HepG2 (cell line): ENCODE results near the gene VAX1. TPM values are rescaled to one million over a fixed set of nuclear protein-coding genes. Genes with fewer than 3 reads are reported as not detected.

ENCODE experiments used
- BCL3 ChIP-seq: sonication (generic); formaldehyde crosslinking; IDR thresholded peaks from 2 replicates; pipeline ENCODE4 v1.5.1; 2020; ENCODE audit warnings: mild to moderate bottlenecking, missing genetic modification reagents, moderate library complexity
- BORCS8-MEF2B ChIP-seq: sonication (generic); formaldehyde crosslinking; IDR thresholded peaks from 2 replicates; pipeline ENCODE4 v1.8.0; 2022; ENCODE audit warnings: mild to moderate bottlenecking, missing genetic modification reagents
- STAT6 ChIP-seq: sonication (generic); formaldehyde crosslinking; IDR thresholded peaks from 2 replicates; pipeline ENCODE4 v1.4.0; 2020; ENCODE audit warnings: missing genetic modification reagents, mild to moderate bottlenecking, borderline replicate concordance
- ZBTB40 ChIP-seq, 2 experiments: fragments of 450-650 bp in 1 of 2; sonication (generic) in 1 of 2; formaldehyde crosslinking in 1 of 2; IDR thresholded peaks; 2 replicates each; pipeline versions ENCODE4 v1.6.1 to v1.8.0; 2016 to 2022; ENCODE audit warnings: antibody characterized with exemption in 1 of 2, mild to moderate bottlenecking in 1 of 2, missing genetic modification reagents in 1 of 2
- ZNF124 ChIP-seq: sonication (generic); formaldehyde crosslinking; IDR thresholded peaks from 2 replicates; pipeline ENCODE4 v1.4.0; 2020; ENCODE audit warnings: missing genetic modification reagents
- ZNF235 ChIP-seq: sonication (generic); formaldehyde crosslinking; IDR thresholded peaks from 2 replicates; pipeline ENCODE4 v1.8.1; 2023; ENCODE audit warnings: mild to moderate bottlenecking, missing genetic modification reagents, borderline replicate concordance
- ZNF563 ChIP-seq: sonication (generic); formaldehyde crosslinking; IDR thresholded peaks from 2 replicates; pipeline ENCODE4 v1.8.0; 2022; ENCODE audit warnings: mild to moderate bottlenecking, moderate library complexity, missing genetic modification reagents
- ZNF687 ChIP-seq: sonication (generic); formaldehyde crosslinking; IDR thresholded peaks from 2 replicates; pipeline ENCODE4 v1.5.1; 2020; ENCODE audit warnings: mild to moderate bottlenecking, missing genetic modification reagents, moderate library complexity
- ZNF766 ChIP-seq: sonication (generic); formaldehyde crosslinking; IDR thresholded peaks from 2 replicates; pipeline ENCODE4 v1.5.0; 2020; ENCODE audit warnings: missing genetic modification reagents, borderline replicate concordance
- polyA plus RNA-seq, 8 experiments: library from polyadenylated mRNA; depleted of rRNA in 3 of 8; stranded (reverse) in 7 of 8; unstranded in 1 of 8; fragments of >200 nt; fragmentation: Illumina TruSeq in 4 of 8; extraction: Trizol in 4 of 8; gene quantifications; 2 replicates each; pipeline versions ENCODE4 v1.2.1 to v1.2.3, GENCODE V29; 2011 to 2016; ENCODE audit warnings: low read depth in 4 of 8, missing spikeins in 1 of 8, mixed read lengths in 1 of 8; ENCODE audit not compliant: insufficient read depth in 1 of 8
- total RNA-seq, 5 experiments: library from RNA; depleted of rRNA; stranded (reverse); fragments of >200 nt; fragmentation: Illumina TruSeq; extraction: Trizol; gene quantifications; 2 replicates each; pipeline ENCODE4 v1.2.3, GENCODE V29; 2016; ENCODE audit warnings: low read depth in 1 of 5

Gene VAX1
- total and polyA plus RNA-seq, 2 of the 13 experiments (the other 11 are each of a cell fraction or from before 2014, with no cell fraction given), result not detected

GRCh38 chr10:117167789-117168674, 30.0 kb upstream of the VAX1 start (continued):
- TF ChIP-seq ZBTB40 (IDR thresholded peaks at IDR 0.05), result no peak
- TF ChIP-seq ZBTB40 (CRISPR knock-in tag; IDR thresholded peaks at IDR 0.05), result peak; percentile 39; the same call in 1 of the 2 replicates
- TF ChIP-seq ZNF563 (CRISPR knock-in tag), result no peak
- no peak for TF ChIP-seq STAT6 (CRISPR knock-in tag)
- TF ChIP-seq ZNF766 (CRISPR knock-in tag), result no peak
- peak; percentile 55; the same call in 1 of the 2 replicates for TF ChIP-seq ZNF687 (CRISPR knock-in tag)
- TF ChIP-seq ZNF124 (CRISPR knock-in tag), result peak; percentile 42; the same call in 1 of the 2 replicates
- no peak for TF ChIP-seq ZNF235 (CRISPR knock-in tag)
- peak; percentile 40; the same call in 1 of the 2 replicates for TF ChIP-seq BORCS8-MEF2B
- TF ChIP-seq BCL3 (CRISPR knock-in tag), result no peak
